Activated CD8-positive, alpha-beta memory T cell treated with anti-CD3 and anti-CD28 coated beads for 48 hours (primary cell): ENCODE data around the gene CPNE2.

Experiments
- DNase-seq, 3 experiments: peaks; one replicate each; pipeline ENCODE4 v3.0.0-alpha.2; 2020; ENCODE audit warnings: low read depth in 2 of 3, low spot score in 2 of 3

Gene CPNE2

GRCh38 chr16:57123974-57124674 is 31.7 kb downstream of the CPNE2 start:
- DNase-seq, result no peak

- DNase-seq, result no peak
These were observed 33.0 kb downstream of the CPNE2 start for GRCh38 chr16:57125376-57125775.

GRCh38 chr16:57125969-57126368 is 33.6 kb downstream of the CPNE2 start:
- DNase-seq, result no peak

GRCh38 chr16:57126411-57126810 is 34.0 kb downstream of the CPNE2 start:
- no peak for DNase-seq

GRCh38 chr16:57127037-57127763 is 34.8 kb downstream of the CPNE2 start:
- no peak for DNase-seq

GRCh38 chr16:57127836-57128235 is 35.5 kb downstream of the CPNE2 start:
- no peak for DNase-seq

GRCh38 chr16:57128771-57129389 is 36.5 kb downstream of the CPNE2 start:
- DNase-seq, result no peak

GRCh38 chr16:57130950-57131321 is 38.6 kb downstream of the CPNE2 start:
- no peak for DNase-seq

- DNase-seq, result no peak
These were observed 39.1 kb downstream of the CPNE2 start for GRCh38 chr16:57131351-57131970.

GRCh38 chr16:57132470-57132869 is 40.1 kb downstream of the CPNE2 start:
- DNase-seq, result no peak

GRCh38 chr16:57133031-57133430 is 40.6 kb downstream of the CPNE2 start:
- no peak for DNase-seq

GRCh38 chr16:57133886-57134285 is 41.5 kb downstream of the CPNE2 start:
- no peak for DNase-seq

GRCh38 chr16:57134982-57135381 is 42.6 kb downstream of the CPNE2 start:
- DNase-seq, result no peak

- no peak for DNase-seq
These were observed 44.7 kb downstream of the CPNE2 start for GRCh38 chr16:57137043-57137442.

- DNase-seq, result no peak
These were observed 45.3 kb downstream of the CPNE2 start for GRCh38 chr16:57137566-57138273.

GRCh38 chr16:57138281-57138935 is 46.0 kb downstream of the CPNE2 start:
- no peak for DNase-seq

GRCh38 chr16:57140931-57141668 is 48.7 kb downstream of the CPNE2 start:
- DNase-seq, result no peak

- no peak for DNase-seq
These were observed 49.6 kb downstream of the CPNE2 start for GRCh38 chr16:57141822-57142631.
